ENCODE data around the gene SLPI. TPM values are rescaled to one million over a fixed set of nuclear protein-coding genes. Genes with fewer than 3 reads are reported as not detected.

The SLPI gene
- total RNA-seq, 3 donors from 2014 or later (not counting 1 experiment from before 2014, with no cell fraction given): 0.90 TPM; not detected in 2

GRCh38 chr20:45257711-45258110 lies 3.3 kb upstream of the SLPI start:
- H3K4me3 Mint-ChIP-seq: no peak overlapping the region

GRCh38 chr20:45257161-45257560 lies 2.8 kb upstream of the SLPI start:
- Histone ChIP-seq H3K36me3 (ENCODE audit: control insufficient read depth, insufficient read depth, low read length) (no peaks in the 10 kb centered on the region), H3K9me3 (ENCODE audit: control insufficient read depth, insufficient read depth, low read length) (no peaks in the 10 kb centered on the region), H3K4me3 (ENCODE audit: low read length) (no peak overlapping the region), H3K27me3 (ENCODE audit: control insufficient read depth, insufficient read depth, low read length) (peaks cover 9% of the 10 kb centered on the region), H3K27ac (ENCODE audit: low read length) (no peak overlapping the region), H3K4me1 (ENCODE audit: control insufficient read depth, insufficient read depth, low read length) (no peaks in the 10 kb centered on the region)
- peaks cover 12 to 34% of the 10 kb centered on the region in 2 donors for H3K27me3 Mint-ChIP-seq (ENCODE audit: low read depth in 2 of 2)
- DNase-seq: no peak
- 78% methylated on average over 3 of the region's 3 CpGs for WGBS (ENCODE audit: insufficient coverage)
- H3K27ac Mint-ChIP-seq: no peak overlapping the region
- no peak for ATAC-seq
- H3K9me3 Mint-ChIP-seq: no peaks in the 10 kb centered on the region
- no peak overlapping the region for H3K4me3 Mint-ChIP-seq
- no peaks in the 10 kb centered on the region for H3K4me1 Mint-ChIP-seq
- TF ChIP-seq CTCF (IDR thresholded peaks at IDR 0.05): no peak
- H3K36me3 Mint-ChIP-seq: no peaks in the 10 kb centered on the region
- intact Hi-C loops (cut with micrococcal nuclease): no loop called here

More at GRCh38 chr20:45257711-45258110, 3.3 kb upstream of the SLPI start:
- no peaks in the 10 kb centered on the region for H3K36me3 ChIP-seq (ENCODE audit: control insufficient read depth, insufficient read depth, low read length)
- Mint-ChIP-seq H3K27me3 (ENCODE audit: low read depth in 2 of 2) (peaks cover 15 to 35% of the 10 kb centered on the region in 2 donors), H3K4me1 (no peaks in the 10 kb centered on the region), H3K27ac (no peak overlapping the region), H3K36me3 (no peaks in the 10 kb centered on the region), H3K9me3 (no peaks in the 10 kb centered on the region)
- DNase-seq (no peak), ATAC-seq (no peak)
- 97% methylated on average over 7 of the region's 7 CpGs for WGBS (ENCODE audit: insufficient coverage)
- H3K4me3 ChIP-seq (ENCODE audit: low read length): no peak overlapping the region
- no peaks in the 10 kb centered on the region for H3K9me3 ChIP-seq (ENCODE audit: control insufficient read depth, insufficient read depth, low read length)
- no peak for TF ChIP-seq CTCF (IDR thresholded peaks at IDR 0.05)
- H3K27me3 ChIP-seq (ENCODE audit: control insufficient read depth, insufficient read depth, low read length): peaks cover 6% of the 10 kb centered on the region
- intact Hi-C loops (cut with micrococcal nuclease): no loop called here
- no peak overlapping the region for H3K27ac ChIP-seq (ENCODE audit: low read length)
- H3K4me1 ChIP-seq (ENCODE audit: control insufficient read depth, insufficient read depth, low read length): no peaks in the 10 kb centered on the region

GRCh38 chr20:45253261-45253660 lies 1.1 kb downstream of the SLPI start:
- Mint-ChIP-seq H3K9me3 (no peaks in the 10 kb centered on the region), H3K27ac (no peak overlapping the region), H3K4me3 (no peak overlapping the region), H3K4me1 (no peaks in the 10 kb centered on the region), H3K36me3 (no peaks in the 10 kb centered on the region), H3K27me3 (ENCODE audit: low read depth in 2 of 2) (peaks cover 17 to 44% of the 10 kb centered on the region in 2 donors)
- no peak for DNase-seq
- Histone ChIP-seq H3K27me3 (ENCODE audit: control insufficient read depth, insufficient read depth, low read length) (peaks cover 15% of the 10 kb centered on the region), H3K4me3 (ENCODE audit: low read length) (no peak overlapping the region), H3K4me1 (ENCODE audit: control insufficient read depth, insufficient read depth, low read length) (no peaks in the 10 kb centered on the region), H3K27ac (ENCODE audit: low read length) (no peak overlapping the region), H3K9me3 (ENCODE audit: control insufficient read depth, insufficient read depth, low read length) (no peaks in the 10 kb centered on the region), H3K36me3 (ENCODE audit: control insufficient read depth, insufficient read depth, low read length) (no peaks in the 10 kb centered on the region)
- intact Hi-C loops (cut with micrococcal nuclease): no loop called here
- 86% methylated on average over 4 of the region's 4 CpGs for WGBS (ENCODE audit: insufficient coverage)
- no peak for TF ChIP-seq CTCF (IDR thresholded peaks at IDR 0.05)
- ATAC-seq: no peak

GRCh38 chr20:45251884-45252560 lies 2.3 kb downstream of the SLPI start:
- Mint-ChIP-seq H3K27me3 (ENCODE audit: low read depth in 2 of 2) (peaks cover 25 to 55% of the 10 kb centered on the region in 2 donors), H3K36me3 (no peaks in the 10 kb centered on the region), H3K27ac (no peak overlapping the region), H3K9me3 (no peaks in the 10 kb centered on the region), H3K4me3 (no peak overlapping the region), H3K4me1 (no peaks in the 10 kb centered on the region)
- Histone ChIP-seq H3K27me3 (ENCODE audit: control insufficient read depth, insufficient read depth, low read length) (peaks cover 15% of the 10 kb centered on the region), H3K36me3 (ENCODE audit: control insufficient read depth, insufficient read depth, low read length) (no peaks in the 10 kb centered on the region), H3K27ac (ENCODE audit: low read length) (no peak overlapping the region), H3K9me3 (ENCODE audit: control insufficient read depth, insufficient read depth, low read length) (no peaks in the 10 kb centered on the region), H3K4me3 (ENCODE audit: low read length) (no peak overlapping the region), H3K4me1 (ENCODE audit: control insufficient read depth, insufficient read depth, low read length) (no peaks in the 10 kb centered on the region)
- TF ChIP-seq CTCF (IDR thresholded peaks at IDR 0.05): no peak
- no peak for DNase-seq
- intact Hi-C loops (cut with micrococcal nuclease): no loop called here
- no peak for ATAC-seq
- WGBS (ENCODE audit: insufficient coverage): 21% methylated on average over 4 of the region's 5 CpGs

All from natural killer cell (primary cell).